GM12878 (cell line): ENCODE results near the gene HOXC5. TPM values are rescaled to one million over a fixed set of nuclear protein-coding genes. Genes with fewer than 3 reads are reported as not detected.

Experiments used
- ATAC-seq: fragments of 200-7000 bp; cut with Tn5 transposase; 3 replicates; pipeline ENCODE4 v1.9.1; 2020; ENCODE audit warnings: mild to moderate bottlenecking, moderate library complexity
- BruUV-seq: library from RNA; stranded (reverse); fragments of 400-500 nt; replicated peaks from 2 replicates; lab custom pipeline; 2021; lab: Mats Ljungman, UMichigan
- CTCF ChIA-PET: fragments of 300-600 bp; sonication (Branson Sonifier 250); formaldehyde crosslinking; extraction: SDS; loops from one replicate; lab custom pipeline; 2021; ENCODE audit warnings: inconsistent platforms; lab: Yijun Ruan, JAX
- POLR2A ChIA-PET: fragments of 350-600 bp; formaldehyde crosslinking; extraction: SDS; loops from one replicate; lab custom pipeline; 2021; ENCODE audit warnings: inconsistent platforms; lab: Charles Lee
- RAD21 ChIA-PET: fragments of 300-600 bp; sonication (Branson Sonifier 250); formaldehyde crosslinking; loops from one replicate; lab custom pipeline; 2023; ENCODE audit warnings: antibody characterized with exemption; ENCODE audit not compliant: unreplicated experiment; lab: Charles Lee
- SMC1A ChIA-PET: fragments of 300-600 bp; sonication (Branson Sonifier 250); formaldehyde crosslinking; loops from one replicate; lab custom pipeline; 2023; ENCODE audit not compliant: unreplicated experiment, uncharacterized antibody; lab: Charles Lee
- DNase-seq: peaks from one replicate; pipeline ENCODE4 v3.0.0-alpha.2; 2011; ENCODE audit warnings: low read depth, low spot score
- FAIRE-seq: peaks from 3 replicates; lab custom pipeline; 2011; peaks lifted over from hg19 to GRCh38; lab: Jason Lieb, UNC
- H2AFZ ChIP-seq: 2 replicates; pipeline ENCODE4 v1.6.0; 2011; ENCODE audit warnings: low read depth, low read length, control low read depth; ENCODE audit not compliant: control insufficient read depth
- H3K27ac ChIP-seq: 2 replicates; pipeline ENCODE4 v1.5.1; 2011; ENCODE audit warnings: control low read depth; ENCODE audit not compliant: control insufficient read depth, insufficient read depth
- H3K27me3 ChIP-seq, 2 experiments: replicated peaks in 1 of 2; 2 replicates each; pipeline versions ENCODE4 v1.6.0 to v1.6.1; 2011; ENCODE audit warnings: low read length in 1 of 2; ENCODE audit not compliant: control insufficient read depth in 2 of 2, insufficient read depth in 2 of 2
- H3K36me3 ChIP-seq, 2 experiments: 2 replicates each; pipeline ENCODE4 v1.5.1; 2011; ENCODE audit warnings: low read length in 1 of 2; ENCODE audit not compliant: control insufficient read depth in 2 of 2, insufficient read depth in 2 of 2
- H3K4me1 ChIP-seq: 2 replicates; pipeline ENCODE4 v1.6.1; 2011; ENCODE audit warnings: mild to moderate bottlenecking, low read length, moderate library complexity, mixed read lengths; ENCODE audit not compliant: control insufficient read depth, insufficient read depth
- H3K4me2 ChIP-seq: 2 replicates; pipeline ENCODE4 v1.6.0; 2011; ENCODE audit warnings: control low read depth; ENCODE audit not compliant: control insufficient read depth, insufficient read depth
- H3K4me3 ChIP-seq: fragments of 200-600 bp; sonication (generic); 2 replicates; pipeline ENCODE4 v1.5.1; 2016
- H3K79me2 ChIP-seq: 2 replicates; pipeline ENCODE4 v1.6.0; 2011; ENCODE audit warnings: low read length; ENCODE audit not compliant: control insufficient read depth, insufficient read depth
- H3K9ac ChIP-seq: 2 replicates; pipeline ENCODE4 v1.8.0; 2011; ENCODE audit warnings: low read length, control low read depth, mixed read lengths; ENCODE audit not compliant: control insufficient read depth, insufficient read depth
- H3K9me3 ChIP-seq: replicated peaks from 3 replicates; pipeline ENCODE4 v1.5.1; 2011; ENCODE audit warnings: mild to moderate bottlenecking, low read length; ENCODE audit not compliant: control insufficient read depth, insufficient read depth
- H4K20me1 ChIP-seq: 2 replicates; pipeline ENCODE4 v1.6.0; 2011; ENCODE audit not compliant: control insufficient read depth, insufficient read depth
- CHD1 ChIP-seq: IDR thresholded peaks from 2 replicates; pipeline ENCODE4 v1.6.1; 2012; ENCODE audit warnings: low read depth, low read length, improper control_type of control experiment
- CHD4 ChIP-seq: fragments of 200-600 bp; sonication (generic); IDR thresholded peaks from 2 replicates; pipeline ENCODE4 v1.6.1; 2016; ENCODE audit warnings: mild to moderate bottlenecking
- GABPA ChIP-seq: IDR thresholded peaks from 2 replicates; pipeline ENCODE4 v1.6.1; 2014; ENCODE audit warnings: antibody characterized with exemption, low read depth, mild to moderate bottlenecking, inconsistent platforms
- HCFC1 ChIP-seq: fragments of 150-350 bp; IDR thresholded peaks from 2 replicates; pipeline ENCODE4 v1.6.1; 2014; ENCODE audit warnings: low read length
- NFYB ChIP-seq: IDR thresholded peaks from 2 replicates; pipeline ENCODE4 v1.6.1; 2011; ENCODE audit warnings: low read depth, mild to moderate bottlenecking, low read length, improper control_type of control experiment, moderate library complexity; ENCODE audit not compliant: insufficient read depth
- RCOR1 ChIP-seq: conservative IDR thresholded peaks from 2 replicates; pipeline ENCODE4 v1.6.1; 2012; ENCODE audit warnings: low read depth, low read length, improper control_type of control experiment
- SRF ChIP-seq, 2 experiments: IDR thresholded peaks; 2 replicates each; pipeline ENCODE4 v1.6.1; 2011; ENCODE audit warnings: low read depth in 2 of 2, low read length in 2 of 2, mild to moderate bottlenecking in 1 of 2, moderate library complexity in 1 of 2
- STAT1 ChIP-seq: fragments of 450-650 bp; conservative IDR thresholded peaks from 2 replicates; pipeline ENCODE4 v1.6.1; 2014; ENCODE audit warnings: antibody characterized with exemption, mild to moderate bottlenecking
- SUZ12 ChIP-seq: fragments of 200-600 bp; sonication (generic); IDR thresholded peaks from one replicate; pipeline ENCODE4 v1.6.1; 2018; ENCODE audit warnings: antibody characterized with exemption, mild to moderate bottlenecking; ENCODE audit not compliant: unreplicated experiment
- TCF12 ChIP-seq: IDR thresholded peaks from 2 replicates; pipeline ENCODE4 v1.6.1; 2011; ENCODE audit warnings: low read depth, mild to moderate bottlenecking, low read length
- YY1 ChIP-seq: IDR thresholded peaks from 2 replicates; pipeline ENCODE4 v1.6.1; 2011; ENCODE audit warnings: low read depth, mild to moderate bottlenecking, low read length
- WGBS: methylation state at CpG from one replicate; pipeline ENCODE4 v1.1.6; 2016; ENCODE audit warnings: low lambda C conversion rate; ENCODE audit not compliant: insufficient replicate concordance, insufficient coverage; ENCODE audit errors: missing lambda C conversion rate; 5-methylcytosine and 5-hydroxymethylcytosine counted together
- in situ Hi-C: fragments of 300-500 bp; cut with MboI; formaldehyde crosslinking; loops from 9 replicates; pipeline ENCODE4 v1.14.3; 2018; ENCODE audit warnings: mixed read lengths
- intact Hi-C: fragments of 100-400 bp; cut with micrococcal nuclease; formaldehyde crosslinking; loops from one replicate; pipeline ENCODE4 v1.14.2; 2022; ENCODE audit not compliant: unreplicated experiment
- polyA plus RNA-seq, 11 experiments: library from polyadenylated mRNA; depleted of rRNA in 4 of 11; unstranded in 6 of 11; stranded (reverse) in 5 of 11; fragments of >200 nt; fragmentation: Nextera tagmentation in 4 of 11; fragmentation: Illumina TruSeq in 1 of 11; extraction: Ambion mirVana in 4 of 11; extraction: Trizol in 1 of 11; gene quantifications; 1 replicate in 1 of 11; 2 replicates in 10 of 11; pipeline versions ENCODE4 v1.2.1 to v1.2.3, GENCODE V29; 2011 to 2016; ENCODE audit warnings: inconsistent platforms in 2 of 11, missing spikeins in 2 of 11, low read depth in 1 of 11
- total RNA-seq, 4 experiments: library from RNA; depleted of rRNA in 3 of 4; stranded (reverse); fragments of >200 nt in 3 of 4; fragmentation: Illumina TruSeq in 1 of 4; extraction: Trizol in 1 of 4; gene quantifications; 2 replicates each; pipeline versions ENCODE4 v1.2.1 to v1.2.3, GENCODE V29; 2013 to 2021
- TF ChIP-seq, protein P1 (sequence below): fragments of 450-650 bp; formaldehyde crosslinking; IDR thresholded peaks from 2 replicates; pipeline ENCODE4 v1.4.0; 2020; ENCODE audit warnings: mild to moderate bottlenecking, moderate library complexity
- TF ChIP-seq, protein P2 (sequence below): IDR thresholded peaks from 2 replicates; pipeline ENCODE4 v1.6.1; 2011; ENCODE audit warnings: mild to moderate bottlenecking, low read depth, low read length, moderate library complexity; ENCODE audit not compliant: insufficient replicate concordance
- TF ChIP-seq, protein P3 (sequence below): fragments of 450-650 bp; IDR thresholded peaks from 2 replicates; pipeline ENCODE4 v1.6.1; 2017; ENCODE audit warnings: mild to moderate bottlenecking, moderate library complexity

Gene HOXC5
- total and polyA plus RNA-seq, 10 of the 15 experiments (the other 5 are each of a cell fraction or from before 2014, with no cell fraction given) = 0.11 TPM; not detected in 9

DNA sequence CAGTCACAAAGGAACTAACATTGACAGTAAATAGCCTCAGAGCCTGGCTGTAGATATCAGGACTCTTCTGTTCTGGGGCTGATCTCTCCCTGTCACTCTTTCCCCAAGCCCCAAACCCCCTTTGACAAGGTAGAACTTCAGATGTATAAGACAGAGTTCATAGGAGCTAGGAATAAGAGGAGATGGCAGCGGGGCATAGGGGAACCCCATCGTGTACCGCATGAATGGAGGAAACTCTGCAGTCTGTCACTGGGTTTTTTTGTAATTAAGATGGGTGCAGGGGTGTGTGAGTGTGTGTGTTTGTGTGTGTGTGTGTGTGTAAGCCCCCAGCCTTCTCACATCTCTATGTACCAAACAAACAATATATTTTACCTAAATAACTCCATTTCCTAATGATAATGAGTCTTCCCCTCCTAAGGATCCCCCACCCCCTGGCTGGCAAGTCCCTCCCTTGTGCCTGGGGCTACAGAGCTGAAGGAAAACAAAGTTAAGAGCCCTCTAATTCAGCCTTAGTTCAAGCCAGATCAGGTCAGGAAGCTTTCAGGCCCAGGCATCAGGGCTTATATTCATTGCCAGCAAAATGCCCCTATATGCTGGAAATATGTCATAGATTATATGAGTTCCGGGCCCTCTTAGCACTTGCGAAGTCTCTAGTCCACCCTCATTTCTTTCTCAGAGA is 11.7 kb downstream of the HOXC5 start:
- no peak overlapping the region for H3K27ac ChIP-seq
- no peaks in the 10 kb centered on the region for H3K79me2 ChIP-seq
- intact Hi-C loops = no loop called here
- DNase-seq = no peak
- ChIA-PET RAD21 (interaction anchor here (0.6 to 2.3 kb wide), 6 partner anchors 9 to 144 kb away, joined by 3 to 10 read pairs (median 3); partner anchors contain the start of genes HOXC4, HOXC5 and SMUG1), SMC1A (interaction anchor here (1.2 to 1.9 kb wide), 4 partner anchors 9 to 172 kb away, joined by 3 to 5 read pairs (median 4); partner anchors contain the start of gene HOXC4), CTCF (interaction anchor here (1.4 to 4.5 kb wide), 5 partner anchors 9 to 22 kb away, joined by 3 to 16 read pairs (median 6); partner anchors contain the start of genes HOXC4 and HOXC5), POLR2A (interaction anchor here (2.3 kb wide), 1 partner anchor 9 kb away, joined by 8 read pairs; the partner anchor contains the start of gene HOXC4)
- no peak overlapping the region for H3K4me3 ChIP-seq
- 41% methylated on average over 5 of the region's 5 CpGs for WGBS
- H3K9ac ChIP-seq = no peak overlapping the region
- no peaks in the 10 kb centered on the region for H3K36me3 ChIP-seq
- peaks cover 5 to 6% of the 10 kb centered on the region in 2 experiments; a peak in 3 of 4 replicates for H3K27me3 ChIP-seq
- in situ Hi-C loops = no loop called here
- H4K20me1 ChIP-seq = no peaks in the 10 kb centered on the region
- peak; percentile 81 for ATAC-seq
- no TSS peak for BruUV-seq
- FAIRE-seq = no peak
- H3K4me2 ChIP-seq = no peak overlapping the region
- H3K9me3 ChIP-seq = no peaks in the 10 kb centered on the region; the same call in 2 of the 3 replicates
- H3K4me1 ChIP-seq = no peaks in the 10 kb centered on the region
- H2AFZ ChIP-seq = no peak overlapping the region
- no peak for TF ChIP-seq YY1
- no peak for TF ChIP-seq CHD4
- no peak for TF ChIP-seq STAT1
- TF ChIP-seq RCOR1 = no peak
- no peak for TF ChIP-seq GABPA
- TF ChIP-seq TCF12 = no peak
- TF ChIP-seq CHD1 = no peak
- no peak for TF ChIP-seq SRF (IDR thresholded peaks at IDR 0.05; ENCODE audit: low read depth in 2 of 2, low read length in 2 of 2)
- TF ChIP-seq, protein P1, sequence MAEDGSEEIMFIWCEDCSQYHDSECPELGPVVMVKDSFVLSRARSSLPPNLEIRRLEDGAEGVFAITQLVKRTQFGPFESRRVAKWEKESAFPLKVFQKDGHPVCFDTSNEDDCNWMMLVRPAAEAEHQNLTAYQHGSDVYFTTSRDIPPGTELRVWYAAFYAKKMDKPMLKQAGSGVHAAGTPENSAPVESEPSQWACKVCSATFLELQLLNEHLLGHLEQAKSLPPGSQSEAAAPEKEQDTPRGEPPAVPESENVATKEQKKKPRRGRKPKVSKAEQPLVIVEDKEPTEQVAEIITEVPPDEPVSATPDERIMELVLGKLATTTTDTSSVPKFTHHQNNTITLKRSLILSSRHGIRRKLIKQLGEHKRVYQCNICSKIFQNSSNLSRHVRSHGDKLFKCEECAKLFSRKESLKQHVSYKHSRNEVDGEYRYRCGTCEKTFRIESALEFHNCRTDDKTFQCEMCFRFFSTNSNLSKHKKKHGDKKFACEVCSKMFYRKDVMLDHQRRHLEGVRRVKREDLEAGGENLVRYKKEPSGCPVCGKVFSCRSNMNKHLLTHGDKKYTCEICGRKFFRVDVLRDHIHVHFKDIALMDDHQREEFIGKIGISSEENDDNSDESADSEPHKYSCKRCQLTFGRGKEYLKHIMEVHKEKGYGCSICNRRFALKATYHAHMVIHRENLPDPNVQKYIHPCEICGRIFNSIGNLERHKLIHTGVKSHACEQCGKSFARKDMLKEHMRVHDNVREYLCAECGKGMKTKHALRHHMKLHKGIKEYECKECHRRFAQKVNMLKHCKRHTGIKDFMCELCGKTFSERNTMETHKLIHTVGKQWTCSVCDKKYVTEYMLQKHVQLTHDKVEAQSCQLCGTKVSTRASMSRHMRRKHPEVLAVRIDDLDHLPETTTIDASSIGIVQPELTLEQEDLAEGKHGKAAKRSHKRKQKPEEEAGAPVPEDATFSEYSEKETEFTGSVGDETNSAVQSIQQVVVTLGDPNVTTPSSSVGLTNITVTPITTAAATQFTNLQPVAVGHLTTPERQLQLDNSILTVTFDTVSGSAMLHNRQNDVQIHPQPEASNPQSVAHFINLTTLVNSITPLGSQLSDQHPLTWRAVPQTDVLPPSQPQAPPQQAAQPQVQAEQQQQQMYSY (CRISPR knock-in tag) = no peak
- TF ChIP-seq NFYB = no peak
- TF ChIP-seq, protein P2, sequence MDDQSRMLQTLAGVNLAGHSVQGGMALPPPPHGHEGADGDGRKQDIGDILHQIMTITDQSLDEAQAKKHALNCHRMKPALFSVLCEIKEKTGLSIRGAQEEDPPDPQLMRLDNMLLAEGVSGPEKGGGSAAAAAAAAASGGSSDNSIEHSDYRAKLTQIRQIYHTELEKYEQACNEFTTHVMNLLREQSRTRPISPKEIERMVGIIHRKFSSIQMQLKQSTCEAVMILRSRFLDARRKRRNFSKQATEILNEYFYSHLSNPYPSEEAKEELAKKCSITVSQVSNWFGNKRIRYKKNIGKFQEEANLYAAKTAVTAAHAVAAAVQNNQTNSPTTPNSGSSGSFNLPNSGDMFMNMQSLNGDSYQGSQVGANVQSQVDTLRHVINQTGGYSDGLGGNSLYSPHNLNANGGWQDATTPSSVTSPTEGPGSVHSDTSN = no peak
- TF ChIP-seq HCFC1 = no peak
- TF ChIP-seq SUZ12 = no peak
- TF ChIP-seq, protein P3, sequence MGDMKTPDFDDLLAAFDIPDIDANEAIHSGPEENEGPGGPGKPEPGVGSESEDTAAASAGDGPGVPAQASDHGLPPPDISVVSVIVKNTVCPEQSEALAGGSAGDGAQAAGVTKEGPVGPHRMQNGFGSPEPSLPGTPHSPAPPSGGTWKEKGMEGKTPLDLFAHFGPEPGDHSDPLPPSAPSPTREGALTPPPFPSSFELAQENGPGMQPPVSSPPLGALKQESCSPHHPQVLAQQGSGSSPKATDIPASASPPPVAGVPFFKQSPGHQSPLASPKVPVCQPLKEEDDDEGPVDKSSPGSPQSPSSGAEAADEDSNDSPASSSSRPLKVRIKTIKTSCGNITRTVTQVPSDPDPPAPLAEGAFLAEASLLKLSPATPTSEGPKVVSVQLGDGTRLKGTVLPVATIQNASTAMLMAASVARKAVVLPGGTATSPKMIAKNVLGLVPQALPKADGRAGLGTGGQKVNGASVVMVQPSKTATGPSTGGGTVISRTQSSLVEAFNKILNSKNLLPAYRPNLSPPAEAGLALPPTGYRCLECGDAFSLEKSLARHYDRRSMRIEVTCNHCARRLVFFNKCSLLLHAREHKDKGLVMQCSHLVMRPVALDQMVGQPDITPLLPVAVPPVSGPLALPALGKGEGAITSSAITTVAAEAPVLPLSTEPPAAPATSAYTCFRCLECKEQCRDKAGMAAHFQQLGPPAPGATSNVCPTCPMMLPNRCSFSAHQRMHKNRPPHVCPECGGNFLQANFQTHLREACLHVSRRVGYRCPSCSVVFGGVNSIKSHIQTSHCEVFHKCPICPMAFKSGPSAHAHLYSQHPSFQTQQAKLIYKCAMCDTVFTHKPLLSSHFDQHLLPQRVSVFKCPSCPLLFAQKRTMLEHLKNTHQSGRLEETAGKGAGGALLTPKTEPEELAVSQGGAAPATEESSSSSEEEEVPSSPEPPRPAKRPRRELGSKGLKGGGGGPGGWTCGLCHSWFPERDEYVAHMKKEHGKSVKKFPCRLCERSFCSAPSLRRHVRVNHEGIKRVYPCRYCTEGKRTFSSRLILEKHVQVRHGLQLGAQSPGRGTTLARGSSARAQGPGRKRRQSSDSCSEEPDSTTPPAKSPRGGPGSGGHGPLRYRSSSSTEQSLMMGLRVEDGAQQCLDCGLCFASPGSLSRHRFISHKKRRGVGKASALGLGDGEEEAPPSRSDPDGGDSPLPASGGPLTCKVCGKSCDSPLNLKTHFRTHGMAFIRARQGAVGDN = no peak
